Measurements from ENCODE around the gene SEC63.
"Not testable (repeated sequence)": the region's sequence is repeated elsewhere in the genome, so short reads cannot be mapped to it uniquely, and the experiment has no call there.

The SEC63 gene

DNA sequence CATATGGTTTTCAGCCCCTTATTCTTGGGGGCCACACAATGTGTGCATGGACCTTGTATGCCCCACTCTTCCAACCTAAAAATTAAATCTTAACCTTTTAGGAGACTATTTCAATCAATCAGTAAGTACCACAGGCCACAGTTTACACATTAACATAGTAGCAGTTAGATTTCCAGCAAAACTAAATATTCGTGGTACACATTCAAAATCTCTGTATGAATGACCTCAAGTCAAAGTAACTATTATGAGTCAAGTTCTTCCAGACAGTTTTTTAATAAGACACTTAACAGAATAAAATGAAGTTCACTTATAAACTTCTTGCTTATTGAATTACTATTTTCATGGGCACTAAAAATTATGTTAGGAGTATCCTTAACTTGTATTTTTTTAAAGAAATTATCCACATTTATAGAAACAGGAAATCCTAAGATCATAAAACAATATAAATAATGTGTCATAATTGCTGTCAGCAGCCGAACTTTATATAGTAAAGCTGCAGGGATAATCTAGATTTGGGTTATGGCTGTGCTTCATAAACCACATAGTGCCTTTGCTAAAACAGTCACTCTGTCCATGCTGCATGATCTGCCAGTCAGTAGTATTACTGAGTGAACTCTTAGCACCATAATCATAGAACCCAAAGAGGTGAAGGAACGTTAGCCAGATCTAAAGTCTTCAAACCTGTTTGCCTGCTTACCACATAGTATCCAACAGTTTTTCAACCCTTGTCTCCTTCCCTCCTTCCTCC is 21.7 kb downstream of the SEC63 start:
- H3K9me3 ChIP-seq: no peaks in the 10 kb centered on the region; the same call in 1 of the 2 replicates
- no peaks in the 10 kb centered on the region for H3K4me1 ChIP-seq
- H3K27me3 ChIP-seq: no peaks in the 10 kb centered on the region
- H3K36me3 ChIP-seq: no peaks in the 10 kb centered on the region; the same call in 1 of the 2 replicates
- H3K4me3 ChIP-seq (ENCODE audit: low read depth, low read length): no peak overlapping the region
- TF ChIP-seq, protein P1, sequence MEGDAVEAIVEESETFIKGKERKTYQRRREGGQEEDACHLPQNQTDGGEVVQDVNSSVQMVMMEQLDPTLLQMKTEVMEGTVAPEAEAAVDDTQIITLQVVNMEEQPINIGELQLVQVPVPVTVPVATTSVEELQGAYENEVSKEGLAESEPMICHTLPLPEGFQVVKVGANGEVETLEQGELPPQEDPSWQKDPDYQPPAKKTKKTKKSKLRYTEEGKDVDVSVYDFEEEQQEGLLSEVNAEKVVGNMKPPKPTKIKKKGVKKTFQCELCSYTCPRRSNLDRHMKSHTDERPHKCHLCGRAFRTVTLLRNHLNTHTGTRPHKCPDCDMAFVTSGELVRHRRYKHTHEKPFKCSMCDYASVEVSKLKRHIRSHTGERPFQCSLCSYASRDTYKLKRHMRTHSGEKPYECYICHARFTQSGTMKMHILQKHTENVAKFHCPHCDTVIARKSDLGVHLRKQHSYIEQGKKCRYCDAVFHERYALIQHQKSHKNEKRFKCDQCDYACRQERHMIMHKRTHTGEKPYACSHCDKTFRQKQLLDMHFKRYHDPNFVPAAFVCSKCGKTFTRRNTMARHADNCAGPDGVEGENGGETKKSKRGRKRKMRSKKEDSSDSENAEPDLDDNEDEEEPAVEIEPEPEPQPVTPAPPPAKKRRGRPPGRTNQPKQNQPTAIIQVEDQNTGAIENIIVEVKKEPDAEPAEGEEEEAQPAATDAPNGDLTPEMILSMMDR (IDR thresholded peaks at IDR 0.05; ENCODE audit: low read depth, low read length): no peak
- DNase-seq: no peak

DNA sequence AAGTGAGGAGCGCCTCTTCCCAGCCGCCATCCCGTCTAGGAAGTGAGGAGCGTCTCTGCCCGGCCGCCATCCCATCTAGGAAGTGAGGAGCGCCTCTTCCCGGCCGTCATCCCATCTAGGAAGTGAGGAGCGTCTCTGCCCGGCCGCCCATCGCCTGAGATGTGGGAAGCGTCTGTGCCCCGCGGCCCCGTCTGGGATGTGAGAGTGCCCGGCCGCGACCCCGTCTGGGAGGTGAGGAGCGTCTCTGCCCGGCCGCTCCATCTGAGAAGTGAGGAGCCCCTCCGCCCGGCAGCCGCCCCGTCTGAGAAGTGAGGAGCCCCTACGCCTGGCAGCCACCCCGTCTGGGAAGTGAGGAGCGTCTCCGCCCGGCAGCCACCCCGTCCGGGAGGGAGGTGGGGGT is 23.8 kb downstream of the SEC63 start:
- not testable (repeated sequence) for H3K36me3 ChIP-seq; H3K9me3 ChIP-seq; DNase-seq; H3K27me3 ChIP-seq; H3K4me1 ChIP-seq; H3K4me3 ChIP-seq (ENCODE audit: low read depth, low read length)

DNA sequence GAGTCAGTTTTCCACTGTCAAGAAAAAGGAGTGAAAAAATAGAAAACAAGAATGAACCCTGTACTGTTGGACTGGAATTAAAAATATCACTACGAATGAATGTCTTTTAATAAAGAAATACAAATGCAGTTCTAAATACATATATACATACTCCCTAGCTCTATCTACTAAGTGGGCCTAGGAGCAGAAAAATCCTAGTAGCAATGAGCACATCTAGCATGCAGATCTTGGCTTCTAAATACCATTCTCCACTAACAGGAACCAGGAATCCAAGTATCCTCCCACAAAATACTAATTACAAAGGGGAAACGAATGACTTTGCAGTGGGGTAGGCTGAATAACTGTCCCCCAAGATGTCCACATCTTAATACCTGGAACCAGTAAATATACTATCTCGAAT is 25.4 kb downstream of the SEC63 start:
- no peak for DNase-seq
- no peaks in the 10 kb centered on the region; the same call in 1 of the 2 replicates for H3K27me3 ChIP-seq
- H3K4me3 ChIP-seq (ENCODE audit: low read depth, low read length): no peak overlapping the region
- TF ChIP-seq, protein P1 (IDR thresholded peaks at IDR 0.05; ENCODE audit: low read depth, low read length): no peak
- H3K4me1 ChIP-seq: no peaks in the 10 kb centered on the region
- H3K9me3 ChIP-seq: no peaks in the 10 kb centered on the region
- peaks cover 12% of the 10 kb centered on the region for H3K36me3 ChIP-seq

DNA sequence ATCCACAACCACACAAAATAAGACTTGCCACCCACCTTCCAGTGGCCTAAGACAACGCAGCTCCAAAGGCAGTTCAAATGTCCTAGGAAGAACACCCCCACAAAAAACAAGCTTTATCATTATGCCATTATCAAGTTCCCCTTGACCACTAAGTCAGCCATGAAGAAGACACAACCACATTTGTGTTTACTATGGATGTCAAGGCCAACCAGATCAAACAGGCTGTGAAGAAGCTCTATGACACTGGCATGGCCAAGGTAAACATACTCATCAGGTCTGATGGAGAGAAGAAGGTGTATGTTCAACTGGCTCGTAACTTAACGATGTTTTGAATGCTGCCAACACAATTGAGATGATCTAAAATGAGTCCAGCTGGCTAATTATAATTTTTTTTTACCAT is 26.1 kb downstream of the SEC63 start:
- Histone ChIP-seq H3K36me3 (peaks cover 17% of the 10 kb centered on the region), H3K9me3 (no peaks in the 10 kb centered on the region), H3K4me3 (ENCODE audit: low read depth, low read length) (no peak overlapping the region), H3K27me3 (no peaks in the 10 kb centered on the region; the same call in 1 of the 2 replicates), H3K4me1 (no peaks in the 10 kb centered on the region)
- TF ChIP-seq, protein P1 (IDR thresholded peaks at IDR 0.05; ENCODE audit: low read depth, low read length): no peak
- no peak for DNase-seq

DNA sequence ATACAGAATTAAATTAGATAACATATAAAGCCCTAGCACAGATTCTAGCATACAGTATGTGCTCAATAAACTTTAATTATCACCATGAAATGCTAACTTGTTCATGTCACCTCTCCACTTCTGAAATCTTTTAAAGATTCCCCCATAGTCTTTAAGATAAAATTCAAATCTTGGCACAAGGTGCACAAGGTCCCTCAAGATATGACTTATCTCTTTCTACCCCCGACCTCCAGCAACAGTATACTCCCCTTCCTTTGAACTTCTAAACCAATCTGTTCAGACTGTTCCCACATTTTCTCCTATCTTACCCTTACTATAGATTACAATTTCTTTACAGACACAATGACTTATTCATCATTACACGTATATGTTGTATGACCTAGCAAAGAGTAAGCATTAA is 29.0 kb downstream of the SEC63 start:
- H3K4me1 ChIP-seq: no peaks in the 10 kb centered on the region
- TF ChIP-seq, protein P1 (IDR thresholded peaks at IDR 0.05; ENCODE audit: low read depth, low read length): no peak
- peaks cover 17% of the 10 kb centered on the region for H3K36me3 ChIP-seq
- H3K9me3 ChIP-seq: no peaks in the 10 kb centered on the region
- H3K4me3 ChIP-seq (ENCODE audit: low read depth, low read length): no peak overlapping the region
- H3K27me3 ChIP-seq: no peaks in the 10 kb centered on the region; the same call in 1 of the 2 replicates
- no peak for DNase-seq

DNA sequence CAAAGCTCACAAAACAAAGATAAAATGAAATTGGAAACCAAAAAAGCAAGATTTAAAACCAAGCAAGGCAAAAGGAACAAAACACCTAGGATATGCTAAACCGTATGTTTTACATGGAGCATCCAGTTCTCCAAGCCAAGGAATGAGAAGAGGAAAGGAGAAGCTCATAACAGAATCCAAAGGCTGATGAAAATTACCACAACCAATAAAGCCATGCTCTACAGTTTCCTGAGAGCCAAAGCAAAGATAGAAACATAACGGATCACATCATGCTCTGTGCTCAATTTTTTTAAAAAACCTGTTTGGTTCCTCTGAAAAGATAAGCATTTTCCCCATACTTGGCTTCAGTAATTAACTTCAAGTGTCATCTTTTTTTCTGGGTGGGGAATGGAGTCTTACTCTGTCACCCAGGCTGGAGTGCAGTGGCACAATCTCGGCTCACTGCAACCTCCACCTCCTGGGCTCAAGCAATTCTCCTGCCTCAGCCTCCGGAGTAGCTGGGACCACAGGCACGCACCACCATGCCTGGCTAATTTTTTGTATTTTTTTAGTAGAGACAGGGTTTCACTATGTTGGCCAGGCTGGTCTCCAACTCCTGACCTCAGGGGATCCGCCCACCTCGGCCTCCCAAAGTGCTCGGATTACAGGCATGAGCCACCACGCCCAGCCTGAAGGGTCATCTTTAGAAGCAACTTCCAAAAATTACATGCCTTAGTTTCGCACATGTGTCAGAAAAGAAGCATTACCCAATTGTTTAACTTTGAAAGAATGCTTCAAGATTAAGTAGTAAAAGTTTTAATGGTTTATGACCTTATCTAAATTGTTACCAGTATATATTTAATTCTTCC is 31.1 kb downstream of the SEC63 start:
- not testable (repeated sequence) for H3K27me3 ChIP-seq; H3K9me3 ChIP-seq; H3K4me1 ChIP-seq; DNase-seq; H3K4me3 ChIP-seq (ENCODE audit: low read depth, low read length)
- peaks cover 20% of the 10 kb centered on the region for H3K36me3 ChIP-seq

All from BE2C (cell line).